Activated CD8-positive, alpha-beta memory T cell treated with anti-CD3 and anti-CD28 coated beads for 4 hours (primary cell): Measurements from ENCODE around the gene LCNL1.

ENCODE experiments used
- DNase-seq, 2 donors: peaks; one replicate each; pipeline ENCODE4 v3.0.0-alpha.2; 2020; ENCODE audit warnings: low read depth in 2 of 2

LCNL1 gene

GRCh38 chr9:136960212-136960937, 22.4 kb upstream of the LCNL1 start:
- DNase-seq, result no peak

GRCh38 chr9:136960938-136961275, 21.9 kb upstream of the LCNL1 start:
- DNase-seq, result no peak

- no peak for DNase-seq
Measured at GRCh38 chr9:136961279-136962065, 21.3 kb upstream of the LCNL1 start.

- no peak for DNase-seq
Measured at GRCh38 chr9:136962163-136962562, 20.6 kb upstream of the LCNL1 start.

- no peak for DNase-seq
Measured at GRCh38 chr9:136962701-136963248, 20.0 kb upstream of the LCNL1 start.

- no peak for DNase-seq
Measured at GRCh38 chr9:136963341-136963740, 19.5 kb upstream of the LCNL1 start.

- DNase-seq, result no peak
Measured at GRCh38 chr9:136963751-136964150, 19.0 kb upstream of the LCNL1 start.

- no peak for DNase-seq
Measured at GRCh38 chr9:136964171-136964689, 18.6 kb upstream of the LCNL1 start.

- no peak for DNase-seq
Measured at GRCh38 chr9:136964833-136965422, 17.9 kb upstream of the LCNL1 start.

- no peak for DNase-seq
Measured at GRCh38 chr9:136965771-136966484, 16.9 kb upstream of the LCNL1 start.

- no peak for DNase-seq
Measured at GRCh38 chr9:136968333-136969127, 14.3 kb upstream of the LCNL1 start.

GRCh38 chr9:136969150-136969549, 13.6 kb upstream of the LCNL1 start:
- no peak for DNase-seq

- no peak for DNase-seq
Measured at GRCh38 chr9:136969774-136970173, 13.0 kb upstream of the LCNL1 start.

- no peak for DNase-seq
Measured at GRCh38 chr9:136970361-136970760, 12.4 kb upstream of the LCNL1 start.

- no peak for DNase-seq
Measured at GRCh38 chr9:136971746-136972145, 11.0 kb upstream of the LCNL1 start.

- DNase-seq, result no peak
Measured at GRCh38 chr9:136972335-136972734, 10.5 kb upstream of the LCNL1 start.

- DNase-seq, result no peak
Measured at GRCh38 chr9:136972743-136973142, 10.1 kb upstream of the LCNL1 start.

- no peak for DNase-seq
Measured at GRCh38 chr9:136973618-136974617, 8.9 kb upstream of the LCNL1 start.

GRCh38 chr9:136974817-136975535, 7.8 kb upstream of the LCNL1 start:
- DNase-seq, result no peak
